NCI-H460 (cell line): Measurements from ENCODE around the gene CSK. TPM values are rescaled to one million over a fixed set of nuclear protein-coding genes. Genes with fewer than 3 reads are reported as not detected.
"Not testable (repeated sequence)": the region's sequence is repeated elsewhere in the genome, so short reads cannot be mapped to it uniquely, and the experiment has no call there.

ENCODE experiments used
- DNase-seq: peaks from one replicate; pipeline ENCODE4 v3.0.0-alpha.2; 2016; ENCODE audit warnings: low read depth; ENCODE audit errors: extremely low read depth
- polyA plus RNA-seq: library from polyadenylated mRNA; depleted of rRNA; stranded (reverse); fragments of >200 nt; gene quantifications from 2 replicates; pipeline ENCODE4 v1.2.3, GENCODE V29; 2014; cell fraction: nucleus; rRNA removed
- total RNA-seq: library from RNA; depleted of rRNA; stranded (reverse); fragments of >200 nt; shearing (Covaris generic); gene quantifications from 2 replicates; pipeline ENCODE4 v1.2.3, GENCODE V29; 2014; rRNA removed

CSK gene
- 22.4 and 26.7 TPM in 2 replicates for total RNA-seq
- polyA plus RNA-seq, result 55.9 and 91.6 TPM in 2 replicates

DNA sequence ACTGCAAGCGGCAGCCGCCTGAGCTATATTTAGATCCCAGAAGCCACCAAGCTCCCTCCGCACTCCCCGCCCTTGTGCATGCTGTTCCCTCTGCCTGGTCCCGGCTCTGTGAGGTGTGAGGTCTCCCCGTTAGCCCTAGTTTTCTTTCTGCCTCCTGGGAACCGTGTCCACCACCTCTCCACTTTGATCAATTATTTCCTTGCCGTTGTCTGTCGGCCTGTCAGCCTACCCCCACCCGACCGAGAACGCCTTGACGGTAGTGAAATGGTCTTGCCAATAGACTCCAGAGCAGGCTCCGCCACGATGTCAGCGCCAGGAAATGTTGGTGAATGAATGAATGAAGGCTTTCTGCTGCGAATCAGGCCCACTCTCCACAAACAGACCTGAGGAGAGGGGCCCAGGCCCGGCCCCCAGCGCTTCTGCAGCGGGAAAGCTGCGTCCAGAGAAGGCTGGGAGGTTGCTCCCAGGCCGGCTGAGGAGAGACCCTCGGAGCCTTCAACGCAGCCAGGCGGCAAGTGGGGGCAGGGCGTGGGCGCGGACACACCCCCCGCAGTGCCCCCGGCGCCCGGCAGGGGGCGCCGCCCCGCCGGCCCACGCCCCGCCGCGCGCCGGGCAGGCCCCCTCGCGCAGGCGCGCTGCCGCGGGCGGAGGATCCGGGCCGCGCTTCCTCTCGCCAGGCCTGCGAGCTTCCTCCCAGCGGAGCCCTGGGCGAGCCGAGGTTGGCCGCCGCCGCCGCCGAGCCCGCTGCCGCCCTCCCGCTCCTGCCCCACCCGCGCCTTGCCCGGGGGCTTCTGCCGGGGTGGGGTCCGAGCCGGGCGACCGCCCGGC lies at the start of gene CSK:
Gene CSK, plus strand, starts transcription at position 650 of the 828 bp plus-strand sequence. CDS start 16,218 bp downstream, outside the sequence.
- peak; percentile 52 for DNase-seq

DNA sequence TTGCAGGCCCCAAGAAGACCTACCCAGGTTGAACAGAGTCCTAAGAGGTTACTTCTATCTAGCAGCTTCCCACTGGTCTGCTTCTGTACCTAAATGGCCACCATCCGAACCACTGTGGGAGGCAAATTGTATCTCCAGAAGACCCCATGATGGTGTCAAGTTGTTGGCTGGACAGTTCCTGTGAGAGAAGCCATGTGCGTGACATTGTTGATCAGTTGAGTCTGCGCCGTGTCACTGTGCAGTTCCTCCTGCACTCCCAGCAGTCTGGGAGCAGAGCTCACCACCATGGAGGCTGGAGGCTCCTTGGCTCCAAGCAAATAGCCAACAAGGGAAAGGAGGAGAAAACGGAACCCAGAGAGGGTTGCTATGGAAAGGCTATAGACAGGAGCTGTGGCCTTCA lies 49.0 kb upstream of the CSK start:
- no peak for DNase-seq

DNA sequence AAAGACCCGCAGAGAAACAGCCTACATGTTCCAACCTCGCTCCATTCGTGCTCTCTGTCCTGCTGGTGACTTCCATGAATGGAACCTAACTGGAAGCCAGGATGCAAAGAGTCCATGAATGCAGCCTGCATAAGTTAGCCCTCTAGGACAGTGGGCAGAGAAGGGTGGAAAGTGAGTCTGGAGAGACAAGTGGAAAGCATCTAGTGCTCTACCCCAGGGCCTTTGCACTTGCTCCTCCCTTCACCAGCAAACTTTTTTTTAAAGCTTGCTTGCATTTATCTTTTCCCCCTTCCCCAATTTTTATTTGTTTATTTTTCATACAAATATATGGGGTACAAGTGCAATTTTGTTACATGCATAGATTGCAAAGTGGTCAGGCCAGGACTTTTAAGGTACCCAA lies 48.6 kb upstream of the CSK start:
- DNase-seq, result no peak

DNA sequence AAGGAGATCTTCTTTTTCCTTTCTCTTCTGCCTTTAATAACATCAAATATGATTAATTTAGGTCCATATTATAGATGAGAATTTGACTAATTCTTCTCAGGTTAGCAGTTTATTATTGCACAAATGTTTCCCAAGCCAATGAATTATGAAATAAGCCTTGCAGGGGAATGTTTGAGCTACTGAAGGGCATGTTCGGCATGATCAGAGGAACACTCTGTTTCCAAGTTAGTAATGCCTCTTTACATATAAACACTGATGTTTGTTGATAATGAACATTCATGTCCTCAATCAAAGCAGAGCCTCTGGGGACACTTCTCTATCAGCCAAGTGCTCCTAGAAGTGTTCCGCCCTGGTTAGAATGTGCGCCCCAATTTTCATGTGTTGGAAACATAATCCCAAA lies 46.6 kb upstream of the CSK start:
- DNase-seq, result no peak

DNA sequence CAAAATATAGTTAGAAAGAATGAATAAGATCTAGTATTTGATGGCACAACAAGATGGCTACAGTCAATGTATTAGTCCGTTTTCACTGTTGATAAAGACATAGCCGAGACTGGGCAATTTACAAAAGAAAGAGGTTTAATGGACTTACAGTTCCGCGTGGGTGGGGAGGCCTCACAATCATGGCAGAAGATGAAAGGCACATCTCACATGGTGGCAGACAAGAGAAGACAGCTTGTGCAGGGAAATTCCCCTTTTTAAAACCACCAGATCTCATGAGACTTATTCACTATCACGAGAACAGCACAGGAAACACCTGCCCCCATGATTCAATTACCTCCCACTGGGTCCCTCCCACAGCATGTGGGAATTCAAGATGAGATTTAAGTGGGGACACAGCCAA lies 43.6 kb upstream of the CSK start:
- DNase-seq, result not testable (repeated sequence)

DNA sequence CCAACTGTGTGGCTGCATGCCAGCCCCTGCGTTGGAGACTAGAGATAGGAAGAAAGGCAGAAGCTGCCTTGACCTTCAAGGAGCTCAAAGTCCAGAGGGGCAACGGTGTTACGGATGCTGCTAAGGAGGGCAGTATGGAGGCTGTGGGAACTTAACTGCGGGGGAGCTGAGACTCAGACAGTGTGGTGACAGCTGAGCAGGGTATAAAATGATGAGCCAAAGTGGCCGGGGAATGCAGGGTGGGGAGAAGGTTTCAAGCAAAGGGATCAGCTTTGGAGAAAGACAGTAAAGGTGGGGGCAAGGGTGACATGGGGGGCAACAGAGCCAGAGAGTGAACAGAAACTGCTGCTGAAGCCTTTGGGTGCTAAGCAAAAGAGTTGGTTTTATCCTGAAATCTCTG lies 39.5 kb upstream of the CSK start:
- no peak for DNase-seq

DNA sequence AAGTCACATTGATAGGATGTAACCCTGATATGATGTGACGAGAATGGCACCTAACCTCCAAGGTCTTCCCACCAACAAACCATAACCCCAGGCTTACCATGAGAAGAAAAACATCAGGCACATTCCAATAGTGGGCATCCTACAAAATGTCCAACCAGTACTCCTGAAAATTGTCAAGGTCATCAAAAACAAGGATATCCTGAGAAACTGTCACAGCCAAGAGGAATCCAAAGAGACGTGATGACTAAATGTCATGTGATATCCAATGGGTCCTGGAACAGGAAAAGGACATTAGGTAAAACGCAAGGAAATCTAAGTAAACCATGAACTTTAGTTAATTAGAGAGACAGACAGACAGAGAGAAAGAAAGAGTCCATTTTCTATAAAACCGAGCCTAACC lies 35.5 kb upstream of the CSK start:
- no peak for DNase-seq

DNA sequence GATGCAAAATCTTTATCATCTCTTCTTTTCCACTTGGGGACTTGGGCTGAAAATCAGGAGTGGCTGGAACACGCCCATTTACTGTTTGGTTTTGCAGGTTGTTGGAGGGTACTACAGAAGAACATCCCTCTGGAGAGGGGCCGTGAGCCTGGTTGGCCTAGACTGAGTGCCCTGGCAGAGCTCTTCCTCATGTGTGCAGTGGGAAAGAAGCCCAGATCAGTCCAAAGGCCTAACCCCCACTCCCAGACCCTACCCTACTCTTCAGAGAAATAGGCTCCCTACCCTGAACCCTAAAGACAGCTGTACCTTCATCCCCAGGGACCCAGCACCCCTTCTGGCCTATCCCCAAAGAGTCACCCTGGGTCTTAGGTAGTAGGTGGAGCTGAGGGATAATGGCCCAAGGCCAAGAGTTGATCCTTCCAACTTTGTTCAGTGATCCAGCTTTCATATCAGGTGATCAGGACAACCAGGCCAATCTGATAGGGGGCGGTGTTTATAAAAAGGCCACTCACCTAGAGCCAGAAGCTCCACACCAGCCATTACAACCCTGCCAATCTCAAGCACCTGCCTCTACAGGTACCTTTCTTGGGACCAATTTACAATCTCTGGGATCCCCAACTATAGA lies 33.4 kb upstream of the CSK start, which contains the start of gene CYP1A2:
Gene CYP1A2, plus strand, starts transcription at position 524 of the 625 bp plus-strand sequence. CDS start 894 bp downstream, outside the sequence.
- DNase-seq, result no peak

DNA sequence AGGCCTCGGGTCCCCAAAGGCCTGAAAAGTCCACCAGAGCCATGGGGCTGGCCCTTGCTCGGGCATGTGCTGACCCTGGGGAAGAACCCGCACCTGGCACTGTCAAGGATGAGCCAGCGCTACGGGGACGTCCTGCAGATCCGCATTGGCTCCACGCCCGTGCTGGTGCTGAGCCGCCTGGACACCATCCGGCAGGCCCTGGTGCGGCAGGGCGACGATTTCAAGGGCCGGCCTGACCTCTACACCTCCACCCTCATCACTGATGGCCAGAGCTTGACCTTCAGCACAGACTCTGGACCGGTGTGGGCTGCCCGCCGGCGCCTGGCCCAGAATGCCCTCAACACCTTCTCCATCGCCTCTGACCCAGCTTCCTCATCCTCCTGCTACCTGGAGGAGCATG lies 32.0 kb upstream of the CSK start:
- no peak for DNase-seq

DNA sequence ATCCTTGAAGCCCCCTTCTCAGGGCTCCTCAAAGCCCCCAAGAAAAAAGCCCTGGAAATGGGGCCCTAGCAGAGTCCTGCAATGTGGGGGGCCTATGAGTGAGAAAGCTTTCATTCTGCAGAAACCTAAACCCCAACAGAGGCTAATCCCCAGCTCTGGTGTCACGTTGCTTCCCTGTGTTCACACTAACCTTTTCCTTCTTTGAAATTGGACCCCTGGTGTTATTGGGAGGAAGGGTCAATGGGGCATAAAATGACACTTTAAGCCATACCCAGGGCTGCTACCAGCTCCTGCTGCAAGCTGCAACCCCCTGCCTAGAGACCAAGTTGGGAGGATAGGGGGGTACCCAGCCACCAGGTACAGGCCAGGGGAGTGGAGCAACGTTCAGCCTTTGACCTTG lies 31.1 kb upstream of the CSK start:
- DNase-seq, result no peak

DNA sequence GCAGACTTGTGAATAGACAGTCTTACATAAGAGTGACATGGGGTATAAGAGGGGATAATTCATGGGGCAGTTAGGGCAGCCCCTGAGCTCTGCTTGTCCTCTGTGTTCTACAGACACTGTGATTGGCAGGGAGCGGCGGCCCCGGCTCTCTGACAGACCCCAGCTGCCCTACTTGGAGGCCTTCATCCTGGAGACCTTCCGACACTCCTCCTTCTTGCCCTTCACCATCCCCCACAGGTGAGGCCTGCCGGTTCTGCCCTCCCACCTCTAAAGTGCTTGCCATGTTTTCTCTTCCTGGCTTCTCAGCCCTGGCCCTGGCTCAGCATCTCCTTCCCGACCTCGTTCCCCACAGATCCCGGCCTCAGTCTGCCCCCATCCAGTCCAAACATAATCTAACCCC lies 29.9 kb upstream of the CSK start:
- DNase-seq, result no peak

DNA sequence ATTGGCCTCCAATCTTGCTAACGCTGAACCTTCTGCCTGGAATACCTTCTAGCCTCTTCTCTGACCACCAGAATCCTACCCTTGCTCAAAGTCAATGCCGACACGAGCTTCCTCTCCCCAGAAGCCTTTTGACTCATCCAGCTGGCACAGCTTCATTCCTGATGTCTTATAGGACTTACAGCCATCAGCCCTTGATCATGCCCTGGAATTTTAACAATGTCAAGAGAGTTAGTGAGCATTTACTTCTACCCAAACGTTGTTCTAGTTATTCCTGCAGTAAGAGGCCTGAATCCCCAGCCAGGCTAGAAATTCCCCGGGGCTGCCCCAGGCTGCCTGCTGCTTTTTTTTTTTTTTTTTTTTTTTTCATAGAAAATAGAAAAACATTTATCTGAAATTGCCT lies 29.3 kb upstream of the CSK start:
- no peak for DNase-seq

DNA sequence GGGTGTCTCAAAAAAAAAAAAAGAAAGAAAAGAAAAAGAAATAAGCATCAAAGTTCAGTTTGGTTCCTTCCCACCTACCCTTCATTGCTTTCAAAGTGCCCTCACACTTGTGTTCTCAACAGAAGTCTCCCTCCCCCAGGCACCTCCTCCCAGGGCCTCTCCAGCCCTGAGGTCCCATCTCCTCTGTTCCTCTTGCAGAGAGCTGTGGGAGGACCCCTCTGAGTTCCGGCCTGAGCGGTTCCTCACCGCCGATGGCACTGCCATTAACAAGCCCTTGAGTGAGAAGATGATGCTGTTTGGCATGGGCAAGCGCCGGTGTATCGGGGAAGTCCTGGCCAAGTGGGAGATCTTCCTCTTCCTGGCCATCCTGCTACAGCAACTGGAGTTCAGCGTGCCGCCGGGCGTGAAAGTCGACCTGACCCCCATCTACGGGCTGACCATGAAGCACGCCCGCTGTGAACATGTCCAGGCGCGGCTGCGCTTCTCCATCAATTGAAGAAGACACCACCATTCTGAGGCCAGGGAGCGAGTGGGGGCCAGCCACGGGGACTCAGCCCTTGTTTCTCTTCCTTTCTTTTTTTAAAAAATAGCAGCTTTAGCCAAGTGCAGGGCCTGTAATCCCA lies 27.2 kb upstream of the CSK start:
- no peak for DNase-seq

DNA sequence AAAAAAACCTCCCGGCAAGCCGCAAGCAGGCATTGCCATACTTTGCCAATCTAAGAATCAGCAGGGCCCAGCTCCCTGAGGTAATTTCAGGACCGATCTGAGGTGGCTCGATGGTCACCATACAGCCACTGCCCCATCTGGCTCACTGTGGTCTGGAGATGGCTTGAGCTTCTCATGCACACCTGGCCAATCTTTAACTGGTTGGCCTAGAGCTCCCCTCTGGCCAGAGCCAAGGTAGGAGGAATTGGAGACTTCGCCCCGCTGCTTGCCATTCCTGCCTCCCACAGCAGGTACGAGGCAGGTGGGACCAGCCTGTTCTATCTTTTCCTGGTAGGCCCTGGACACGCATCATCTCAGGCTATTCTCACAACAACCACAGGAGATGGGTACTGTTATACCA lies 23.1 kb upstream of the CSK start:
- DNase-seq, result no peak

DNA sequence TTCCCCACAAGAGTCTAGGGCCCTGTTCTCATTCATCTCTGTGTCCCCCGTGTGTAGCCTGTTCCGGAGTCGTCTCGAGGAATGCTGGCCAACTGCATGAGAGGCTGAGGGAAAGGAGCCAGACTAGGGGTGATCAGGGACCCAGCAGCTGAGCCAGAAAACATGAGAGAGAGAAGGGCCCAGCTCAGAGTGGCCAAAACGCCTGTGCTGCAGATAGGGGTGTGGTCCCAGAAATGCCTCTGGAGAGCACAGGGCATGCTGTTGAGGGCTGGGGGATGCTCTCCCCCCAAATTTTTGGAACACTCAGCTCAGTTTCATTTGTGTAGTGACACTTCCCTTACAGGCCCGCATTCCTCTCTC lies 19.1 kb upstream of the CSK start:
- no peak for DNase-seq

DNA sequence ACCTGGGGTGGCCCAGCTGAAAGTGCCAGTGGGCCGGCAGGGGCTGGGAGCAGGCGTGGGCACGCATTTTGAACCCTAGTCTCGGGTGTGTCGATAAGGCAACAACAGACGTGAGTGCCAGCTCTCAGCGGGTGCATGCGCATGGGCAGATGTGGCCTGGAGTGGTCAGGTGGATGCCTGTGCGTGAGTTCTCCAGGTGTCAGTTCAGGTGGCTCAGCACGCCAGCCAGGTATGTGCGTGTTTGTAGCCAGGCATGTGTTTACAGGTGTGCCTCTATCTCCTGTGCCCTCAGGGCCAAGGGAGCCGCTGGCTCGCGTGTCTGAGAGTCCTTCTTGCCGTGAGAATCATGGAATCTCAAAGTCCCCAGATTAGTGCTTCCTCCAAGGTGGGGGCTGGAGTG lies 18.5 kb upstream of the CSK start:
- DNase-seq, result no peak

DNA sequence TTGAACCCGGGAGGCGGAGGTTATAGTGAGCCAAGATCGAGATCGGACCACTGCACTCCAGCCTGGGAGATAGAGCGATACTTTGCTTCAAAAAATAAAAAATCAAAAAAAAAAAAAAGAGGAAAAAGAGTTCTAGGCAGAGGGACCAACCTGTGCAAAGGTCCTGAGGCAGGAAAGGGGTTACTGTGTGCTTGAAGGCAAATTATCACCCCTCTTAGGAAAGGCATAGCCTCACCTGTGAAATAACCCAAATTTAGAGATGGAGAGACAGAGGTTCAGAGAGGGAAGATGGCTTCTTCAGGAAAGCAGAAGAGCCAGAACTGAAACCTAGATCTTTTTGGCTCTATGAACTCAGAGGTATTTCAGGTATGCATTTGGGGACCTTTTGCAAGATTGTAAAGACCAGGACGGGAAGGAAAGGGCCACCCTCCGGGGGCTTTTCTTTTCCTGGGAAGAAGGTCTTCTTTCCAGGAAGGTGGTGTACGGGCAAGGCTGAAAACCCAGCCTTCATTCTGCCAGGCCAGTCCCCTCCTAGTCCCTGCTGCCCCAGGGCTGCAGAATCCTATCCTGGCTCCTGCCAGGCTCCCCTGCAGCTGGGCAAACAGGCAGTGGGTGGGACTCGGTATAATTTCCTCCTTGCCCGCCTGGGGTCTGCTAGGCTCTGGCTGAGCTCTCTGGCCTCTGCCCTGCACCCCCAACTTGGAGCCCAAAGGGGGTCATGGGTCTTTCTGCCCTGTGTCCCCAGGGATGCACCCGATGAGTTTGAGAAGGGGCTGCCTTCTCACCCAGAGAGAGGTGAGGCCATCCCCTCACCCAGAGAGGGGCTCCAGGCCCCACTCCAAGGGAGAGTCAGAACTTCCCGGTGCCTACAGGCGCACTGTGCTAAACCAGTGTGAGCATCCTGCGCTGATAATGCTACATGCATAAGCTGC lies 14.4 kb upstream of the CSK start:
- DNase-seq, result no peak

DNA sequence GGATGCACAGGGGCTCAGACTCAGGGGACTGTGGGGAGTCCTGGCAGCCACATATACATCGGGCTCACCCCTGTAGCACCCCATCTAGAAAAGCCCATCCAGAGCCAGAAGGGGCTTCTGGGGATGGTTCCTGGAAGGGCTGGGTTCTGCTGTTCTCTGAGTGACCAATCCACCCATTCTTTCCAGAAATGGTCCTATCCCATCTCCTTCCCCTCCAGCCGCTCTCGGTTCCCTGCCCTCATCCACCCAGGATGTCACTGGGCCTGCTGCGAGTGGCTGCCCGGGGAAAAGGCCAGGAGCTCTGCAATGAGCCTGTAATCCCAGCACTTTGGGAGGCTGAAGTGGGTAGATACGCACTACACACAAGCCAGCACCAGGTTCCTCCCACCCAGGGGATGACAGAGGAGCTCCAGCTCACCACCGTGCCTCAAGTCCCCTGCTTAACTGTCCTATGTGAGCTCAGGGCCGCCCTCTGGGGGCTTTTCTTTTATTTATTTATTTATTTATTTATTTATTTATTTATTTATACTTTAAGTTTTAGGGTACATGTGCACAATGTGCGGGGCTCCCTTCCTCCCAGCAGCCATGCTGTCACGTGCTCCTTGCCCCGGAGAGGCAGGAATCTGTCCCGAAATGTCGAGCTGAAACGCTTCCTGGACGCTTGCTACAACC lies 13.6 kb upstream of the CSK start:
- DNase-seq, result no peak

DNA sequence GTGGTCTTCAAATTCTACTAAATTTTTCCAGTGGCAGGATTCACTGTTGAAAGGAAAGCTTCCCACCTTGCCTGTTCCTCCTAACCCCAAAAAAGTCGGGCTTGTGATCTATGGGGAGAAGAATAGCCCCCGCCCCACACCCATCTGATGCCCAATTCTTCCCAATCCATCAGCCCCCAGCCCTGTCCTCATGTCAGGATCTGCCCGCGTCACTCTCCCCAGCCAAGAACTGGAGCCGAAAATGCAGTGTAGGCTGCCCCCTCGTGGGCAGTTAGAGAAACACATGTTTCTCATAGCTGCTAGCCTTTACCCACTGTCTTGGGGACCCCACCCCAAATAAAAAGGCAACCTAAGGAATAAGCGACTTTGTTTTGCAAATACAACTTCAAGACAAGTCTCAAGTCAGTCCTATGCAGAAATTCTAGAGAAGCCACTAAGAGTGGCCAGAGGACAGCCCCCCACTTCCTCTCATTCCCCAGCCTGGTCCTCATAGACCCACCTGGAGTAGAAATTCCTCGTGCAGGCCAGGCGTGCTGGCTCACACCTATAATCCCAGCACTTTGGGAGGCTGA lies 13.0 kb upstream of the CSK start:
- peak; percentile 65 for DNase-seq
